ENCODE measurements around the gene CKS2.
"Not testable (repeated sequence)": the region's sequence is repeated elsewhere in the genome, so short reads cannot be mapped to it uniquely, and the experiment has no call there.

CKS2 gene

GRCh38 chr9:89311346-89312221, 589 bp downstream of the CKS2 start:
- DNase-seq, result no peak

GRCh38 chr9:89312222-89312571, 1.2 kb downstream of the CKS2 start:
- DNase-seq, result no peak

- no peak for DNase-seq
Measured at GRCh38 chr9:89313842-89314241, 2.8 kb downstream of the CKS2 start.

GRCh38 chr9:89314955-89315354, 4.0 kb downstream of the CKS2 start:
- DNase-seq, result no peak

GRCh38 chr9:89315482-89315881, 4.5 kb downstream of the CKS2 start:
- DNase-seq, result no peak

- no peak for DNase-seq
Measured at GRCh38 chr9:89317282-89317681, 6.3 kb downstream of the CKS2 start.

GRCh38 chr9:89318123-89319014, 7.4 kb downstream of the CKS2 start, which contains the start of gene SECISBP2:
TSS of gene SECISBP2 (plus strand) at chr9:89318500. CDS start at chr9:89318577, 77 bp downstream.
- DNase-seq, result peak; percentile 93

GRCh38 chr9:89319015-89319905, 8.3 kb downstream of the CKS2 start:
- no peak for DNase-seq

GRCh38 chr9:89323390-89323789, 12.4 kb downstream of the CKS2 start:
- no peak for DNase-seq

- DNase-seq, result no peak
Measured at GRCh38 chr9:89325733-89326132, 14.7 kb downstream of the CKS2 start.

- no peak for DNase-seq
Measured at GRCh38 chr9:89328064-89328463, 17.1 kb downstream of the CKS2 start.

- DNase-seq, result no peak
Measured at GRCh38 chr9:89329917-89330316, 18.9 kb downstream of the CKS2 start.

- no peak for DNase-seq
Measured at GRCh38 chr9:89330513-89330912, 19.5 kb downstream of the CKS2 start.

GRCh38 chr9:89339807-89340206, 28.8 kb downstream of the CKS2 start:
- no peak for DNase-seq

- no peak for DNase-seq
Measured at GRCh38 chr9:89340332-89340731, 29.3 kb downstream of the CKS2 start.

- no peak for DNase-seq
Measured at GRCh38 chr9:89342213-89342612, 31.2 kb downstream of the CKS2 start.

- no peak for DNase-seq
Measured at GRCh38 chr9:89342948-89343347, 32.0 kb downstream of the CKS2 start.

- not testable (repeated sequence) for DNase-seq
Measured at GRCh38 chr9:89343812-89344211, 32.8 kb downstream of the CKS2 start.

GRCh38 chr9:89345476-89345875, 34.5 kb downstream of the CKS2 start:
- no peak for DNase-seq

- no peak for DNase-seq
Measured at GRCh38 chr9:89346696-89347095, 35.7 kb downstream of the CKS2 start.

- DNase-seq, result no peak
Measured at GRCh38 chr9:89347651-89348050, 36.7 kb downstream of the CKS2 start.

- no peak for DNase-seq
Measured at GRCh38 chr9:89349607-89350006, 38.6 kb downstream of the CKS2 start.
